HL-60 (cell line): ENCODE results near the gene TMEM132D.

Experiments
- CTCF ChIP-seq: IDR thresholded peaks from one replicate; pipeline ENCODE4 v1.5.1; 2011; ENCODE audit warnings: low read length, control low read depth, inconsistent platforms; ENCODE audit not compliant: insufficient read depth
- GABPA ChIP-seq: IDR thresholded peaks from 2 replicates; pipeline ENCODE4 v1.6.1; 2012; ENCODE audit warnings: low read depth
- POLR2AphosphoS5 ChIP-seq: IDR thresholded peaks from 2 replicates; pipeline ENCODE4 v1.6.1; 2012; ENCODE audit warnings: low read depth
- REST ChIP-seq: IDR thresholded peaks from 2 replicates; pipeline ENCODE4 v1.6.1; 2012; ENCODE audit warnings: low read depth; ENCODE audit not compliant: insufficient replicate concordance
- SPI1 ChIP-seq: IDR thresholded peaks from 2 replicates; pipeline ENCODE4 v1.6.1; 2012; ENCODE audit warnings: low read depth, mild to moderate bottlenecking, borderline replicate concordance

GRCh38 chr12:129034558-129035289 lies 869.1 kb downstream of the TMEM132D start:
- no peak for TF ChIP-seq CTCF
- TF ChIP-seq POLR2AphosphoS5, result no peak
- TF ChIP-seq REST, result no peak
- TF ChIP-seq SPI1, result no peak
- no peak for TF ChIP-seq GABPA
